ENCODE results near the gene TMED1.

- TF ChIP-seq, protein P1, sequence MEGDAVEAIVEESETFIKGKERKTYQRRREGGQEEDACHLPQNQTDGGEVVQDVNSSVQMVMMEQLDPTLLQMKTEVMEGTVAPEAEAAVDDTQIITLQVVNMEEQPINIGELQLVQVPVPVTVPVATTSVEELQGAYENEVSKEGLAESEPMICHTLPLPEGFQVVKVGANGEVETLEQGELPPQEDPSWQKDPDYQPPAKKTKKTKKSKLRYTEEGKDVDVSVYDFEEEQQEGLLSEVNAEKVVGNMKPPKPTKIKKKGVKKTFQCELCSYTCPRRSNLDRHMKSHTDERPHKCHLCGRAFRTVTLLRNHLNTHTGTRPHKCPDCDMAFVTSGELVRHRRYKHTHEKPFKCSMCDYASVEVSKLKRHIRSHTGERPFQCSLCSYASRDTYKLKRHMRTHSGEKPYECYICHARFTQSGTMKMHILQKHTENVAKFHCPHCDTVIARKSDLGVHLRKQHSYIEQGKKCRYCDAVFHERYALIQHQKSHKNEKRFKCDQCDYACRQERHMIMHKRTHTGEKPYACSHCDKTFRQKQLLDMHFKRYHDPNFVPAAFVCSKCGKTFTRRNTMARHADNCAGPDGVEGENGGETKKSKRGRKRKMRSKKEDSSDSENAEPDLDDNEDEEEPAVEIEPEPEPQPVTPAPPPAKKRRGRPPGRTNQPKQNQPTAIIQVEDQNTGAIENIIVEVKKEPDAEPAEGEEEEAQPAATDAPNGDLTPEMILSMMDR (IDR thresholded peaks at IDR 0.05): no peak
- TF ChIP-seq POLR2A (IDR thresholded peaks at IDR 0.05) (no peak), POLR2AphosphoS5 (IDR thresholded peaks at IDR 0.05) (no peak)
These were observed 20.9 kb downstream of the TMED1 start for GRCh38 chr19:10815007-10815536.

Data from breast epithelium (tissue), 3 donors.